ENCODE measurements around the gene NPIPB2.

DNA sequence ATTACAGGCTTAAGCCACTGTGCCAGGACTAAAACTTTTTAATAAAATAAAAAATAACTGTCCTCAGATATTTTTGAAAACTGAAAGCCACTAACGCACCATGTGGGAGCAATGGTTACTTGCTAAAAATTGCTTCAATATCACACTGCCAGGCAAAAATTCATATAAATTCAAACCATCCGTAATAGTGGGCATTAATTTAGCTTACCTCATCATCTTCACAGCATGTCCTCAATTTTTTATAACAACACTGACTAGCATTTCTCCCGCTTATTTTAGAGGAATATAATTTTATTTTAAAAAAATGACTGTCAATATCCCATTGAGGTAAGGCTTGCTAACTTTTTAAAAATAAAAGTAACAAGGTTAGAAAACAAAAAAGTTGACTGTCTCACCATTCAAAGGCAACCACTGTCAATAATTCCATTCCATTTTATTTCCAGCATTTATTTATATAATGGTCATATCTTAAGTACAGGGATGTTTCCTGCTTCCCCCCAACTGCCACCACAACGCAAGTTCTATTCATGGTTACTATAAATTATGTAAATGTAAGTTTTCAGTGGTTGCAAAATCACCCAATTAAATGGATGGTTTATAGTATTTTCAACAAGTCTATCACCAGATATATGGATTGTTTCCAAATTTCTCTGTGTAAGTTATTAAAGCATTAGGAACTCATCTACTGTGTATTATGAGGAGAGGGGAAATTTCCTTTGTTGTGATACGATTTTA, 51.4 kb downstream of the NPIPB2 start:
- TF ChIP-seq, protein P1, sequence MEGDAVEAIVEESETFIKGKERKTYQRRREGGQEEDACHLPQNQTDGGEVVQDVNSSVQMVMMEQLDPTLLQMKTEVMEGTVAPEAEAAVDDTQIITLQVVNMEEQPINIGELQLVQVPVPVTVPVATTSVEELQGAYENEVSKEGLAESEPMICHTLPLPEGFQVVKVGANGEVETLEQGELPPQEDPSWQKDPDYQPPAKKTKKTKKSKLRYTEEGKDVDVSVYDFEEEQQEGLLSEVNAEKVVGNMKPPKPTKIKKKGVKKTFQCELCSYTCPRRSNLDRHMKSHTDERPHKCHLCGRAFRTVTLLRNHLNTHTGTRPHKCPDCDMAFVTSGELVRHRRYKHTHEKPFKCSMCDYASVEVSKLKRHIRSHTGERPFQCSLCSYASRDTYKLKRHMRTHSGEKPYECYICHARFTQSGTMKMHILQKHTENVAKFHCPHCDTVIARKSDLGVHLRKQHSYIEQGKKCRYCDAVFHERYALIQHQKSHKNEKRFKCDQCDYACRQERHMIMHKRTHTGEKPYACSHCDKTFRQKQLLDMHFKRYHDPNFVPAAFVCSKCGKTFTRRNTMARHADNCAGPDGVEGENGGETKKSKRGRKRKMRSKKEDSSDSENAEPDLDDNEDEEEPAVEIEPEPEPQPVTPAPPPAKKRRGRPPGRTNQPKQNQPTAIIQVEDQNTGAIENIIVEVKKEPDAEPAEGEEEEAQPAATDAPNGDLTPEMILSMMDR (IDR thresholded peaks at IDR 0.05), result no peak
- TF ChIP-seq EZH2 (IDR thresholded peaks at IDR 0.05; ENCODE audit: borderline replicate concordance, insufficient read depth, low read depth, low read length, poor library complexity, severe bottlenecking), result no peak
